Tibial nerve (tissue), 4 donors: Measurements from ENCODE around the gene CEL. TPM values are rescaled to one million over a fixed set of nuclear protein-coding genes. Genes with fewer than 3 reads are reported as not detected.
"Not testable (repeated sequence)": the region's sequence is repeated elsewhere in the genome, so short reads cannot be mapped to it uniquely, and the experiment has no call there.

Experiments used
- DNase-seq, 2 donors: peaks; one replicate each; pipeline ENCODE4 v3.0.0-alpha.2; 2019; ENCODE audit warnings: low spot score in 2 of 2
- H3K27ac ChIP-seq, 4 donors: fragments of 200-600 bp; sonication (generic) in 3 of 4; one replicate each; pipeline ENCODE4 v1.5.1; 2017 to 2019; ENCODE audit warnings: mild to moderate bottlenecking in 1 of 4
- H3K27me3 ChIP-seq, 2 donors: fragments of 200-600 bp; sonication (generic) in 1 of 2; one replicate each; pipeline versions ENCODE4 v1.5.1 to v1.6.0; 2017 to 2019
- H3K36me3 ChIP-seq, 3 donors: fragments of 200-600 bp; sonication (generic); one replicate each; pipeline ENCODE4 v1.5.1; 2018 to 2019
- H3K4me1 ChIP-seq, 4 donors: fragments of 200-600 bp; sonication (generic) in 3 of 4; one replicate each; pipeline ENCODE4 v1.5.1; 2017 to 2019
- H3K4me3 ChIP-seq, 4 donors: fragments of 200-600 bp; sonication (generic) in 3 of 4; one replicate each; pipeline ENCODE4 v1.5.1; 2017 to 2019; ENCODE audit warnings: mild to moderate bottlenecking in 1 of 4, moderate library complexity in 1 of 4
- H3K9me3 ChIP-seq, 4 donors: fragments of 200-600 bp; sonication (generic) in 3 of 4; one replicate each; pipeline ENCODE4 v1.5.1; 2017 to 2019
- CTCF ChIP-seq, 5 experiments: fragments of 200-600 bp in 3 of 5; fragments of 450-650 bp in 2 of 5; sonication (generic) in 3 of 5; IDR thresholded peaks; one replicate each; pipeline ENCODE4 v1.5.1; 2016 to 2019; ENCODE audit warnings: antibody characterized with exemption in 5 of 5, mild to moderate bottlenecking in 3 of 5, moderate library complexity in 2 of 5
- EP300 ChIP-seq, 2 donors: sonication (generic); formaldehyde crosslinking; IDR thresholded peaks; one replicate each; pipeline ENCODE4 v1.6.1; 2017; ENCODE audit warnings: antibody characterized with exemption in 2 of 2, mild to moderate bottlenecking in 1 of 2
- POLR2A ChIP-seq, 2 donors: fragments of 450-650 bp; IDR thresholded peaks; one replicate each; pipeline ENCODE4 v1.6.1; 2017; ENCODE audit warnings: antibody characterized with exemption in 2 of 2, mild to moderate bottlenecking in 2 of 2, moderate library complexity in 2 of 2
- WGBS, 2 donors: methylation state at CpG; one replicate each; pipeline ENCODE4 v1.1.5; 2018; 5-methylcytosine and 5-hydroxymethylcytosine counted together
- total RNA-seq, 4 donors: library from RNA; depleted of rRNA; stranded (reverse); fragments of >200 nt; gene quantifications; one replicate each; pipeline ENCODE4 v1.1.0, GENCODE V29; 2016

CEL gene
- total RNA-seq, result 10 to 100 TPM in 1 of 4 donors, 1 to 10 TPM in 3; 1.7 to 10.5 (median 2.6) TPM

GRCh38 chr9:133061764-133062145 lies at the start of gene CEL:
Gene CEL, plus strand, starts transcription at chr9:133061981. Its CDS starts 22 bp downstream, at chr9:133062003.
- peaks cover 0 to 49% (median 0%) of the 10 kb centered on the region in 3 donors for H3K36me3 ChIP-seq
- H3K4me3 ChIP-seq, DNase-seq, H3K27ac ChIP-seq, H3K9me3 ChIP-seq, H3K27me3 ChIP-seq, H3K4me1 ChIP-seq: not testable (repeated sequence)
- WGBS, 2 donors, result 58 to 70% methylated on average over 2 to 3 of the region's 9 CpGs

- Histone ChIP-seq H3K27ac (no peak overlapping the region), H3K4me3 (no peak overlapping the region), H3K27me3 (no peaks in the 10 kb centered on the region), H3K4me1 (no peaks in the 10 kb centered on the region), H3K9me3 (peaks cover 0 to 49% (median 0%) of the 10 kb centered on the region in 4 donors), H3K36me3 (no peaks in the 10 kb centered on the region)
- TF ChIP-seq EP300 (IDR thresholded peaks at IDR 0.05) (no peak), CTCF (IDR thresholded peaks at IDR 0.05) (no peak), POLR2A (IDR thresholded peaks at IDR 0.05) (no peak)
- WGBS, 2 donors, result 82 to 95% methylated on average over 5 of the region's 5 CpGs
- DNase-seq, result no peak
These were observed 47.1 kb upstream of the CEL start for GRCh38 chr9:133014696-133015095.

GRCh38 chr9:133023117-133023890 lies 38.5 kb upstream of the CEL start:
- peaks cover 0 to 2% (median 0%) of the 10 kb centered on the region in 4 donors for H3K9me3 ChIP-seq
- no peak for DNase-seq
- peaks cover 0 to 11% (median 0%) of the 10 kb centered on the region in 4 donors for H3K4me1 ChIP-seq
- no peak overlapping the region for H3K4me3 ChIP-seq
- no peak overlapping the region for H3K27ac ChIP-seq
- H3K27me3 ChIP-seq, result no peaks in the 10 kb centered on the region
- no peak for TF ChIP-seq CTCF (IDR thresholded peaks at IDR 0.05)
- no peak for TF ChIP-seq POLR2A (IDR thresholded peaks at IDR 0.05)
- TF ChIP-seq EP300 (IDR thresholded peaks at IDR 0.05), result no peak
- H3K36me3 ChIP-seq, result no peaks in the 10 kb centered on the region
- WGBS, 2 donors, result 74 to 80% methylated on average over 23 to 26 of the region's 26 CpGs

- Histone ChIP-seq H3K4me1 (peaks cover 0 to 30% (median 11%) of the 10 kb centered on the region in 4 donors), H3K27ac (no peak overlapping the region), H3K4me3 (no peak overlapping the region), H3K36me3 (no peaks in the 10 kb centered on the region), H3K27me3 (no peaks in the 10 kb centered on the region), H3K9me3 (no peaks in the 10 kb centered on the region)
- WGBS, 2 donors, result 35 to 67% methylated on average over 3 of the region's 3 CpGs
- no peak for TF ChIP-seq EP300 (IDR thresholded peaks at IDR 0.05)
- TF ChIP-seq POLR2A (IDR thresholded peaks at IDR 0.05), result no peak
- no peak for TF ChIP-seq CTCF (IDR thresholded peaks at IDR 0.05)
- DNase-seq, result no peak
These were observed 35.4 kb upstream of the CEL start for GRCh38 chr9:133026426-133026825.

GRCh38 chr9:133027134-133027533 lies 34.6 kb upstream of the CEL start:
- H3K27ac ChIP-seq, result no peak overlapping the region
- WGBS, 2 donors, result 36 to 43% methylated on average over 5 of the region's 5 CpGs
- H3K9me3 ChIP-seq, result no peaks in the 10 kb centered on the region
- H3K36me3 ChIP-seq, result no peaks in the 10 kb centered on the region
- H3K4me1 ChIP-seq, result peaks cover 3 to 35% (median 18%) of the 10 kb centered on the region in 4 donors
- no peak for DNase-seq
- H3K27me3 ChIP-seq, result no peaks in the 10 kb centered on the region
- no peak for TF ChIP-seq POLR2A (IDR thresholded peaks at IDR 0.05)
- no peak for TF ChIP-seq EP300 (IDR thresholded peaks at IDR 0.05)
- no peak for TF ChIP-seq CTCF (IDR thresholded peaks at IDR 0.05)
- H3K4me3 ChIP-seq, result no peak overlapping the region
